ENCODE measurements around the gene HDAC4. TPM values are rescaled to one million over a fixed set of nuclear protein-coding genes. Genes with fewer than 3 reads are reported as not detected.

Gene HDAC4
- polyA plus RNA-seq, 3 donors = 4.4 to 10.9 (median 5.6) TPM

GRCh38 chr2:239298116-239298804 is 102.6 kb downstream of the HDAC4 start:
- H3K27ac ChIP-seq (ENCODE audit: low read depth, low read length) = no peak overlapping the region
- WGBS, 3 donors = 73 to 82% (median 81%) methylated on average over 14 of the region's 14 CpGs

GRCh38 chr2:239297142-239298004 is 103.4 kb downstream of the HDAC4 start:
- 80 to 93% (median 93%) methylated on average over 22 of the region's 22 CpGs for WGBS, 3 donors
- no peak overlapping the region for H3K27ac ChIP-seq (ENCODE audit: low read depth, low read length)

- no peak overlapping the region for H3K27ac ChIP-seq (ENCODE audit: low read depth, low read length)
- WGBS, 3 donors = 40 to 87% (median 86%) methylated on average over 19 of the region's 19 CpGs
These were observed 104.5 kb downstream of the HDAC4 start for GRCh38 chr2:239296020-239296932.

GRCh38 chr2:239295377-239296019 is 105.3 kb downstream of the HDAC4 start:
- no peak overlapping the region for H3K27ac ChIP-seq (ENCODE audit: low read depth, low read length)
- WGBS, 3 donors = 55 to 73% (median 69%) methylated on average over 6 of the region's 6 CpGs

GRCh38 chr2:239294571-239295054 is 106.2 kb downstream of the HDAC4 start:
- 84 to 89% (median 86%) methylated on average over 14 of the region's 14 CpGs for WGBS, 3 donors
- no peak overlapping the region for H3K27ac ChIP-seq (ENCODE audit: low read depth, low read length)

- WGBS, 3 donors = 86 to 92% (median 91%) methylated on average over 15 of the region's 15 CpGs
- no peak overlapping the region for H3K27ac ChIP-seq (ENCODE audit: low read depth, low read length)
These were observed 106.9 kb downstream of the HDAC4 start for GRCh38 chr2:239293775-239294430.

- WGBS, 3 donors = 77 to 85% (median 81%) methylated on average over 15 of the region's 15 CpGs
- no peak overlapping the region for H3K27ac ChIP-seq (ENCODE audit: low read depth, low read length)
These were observed 107.7 kb downstream of the HDAC4 start for GRCh38 chr2:239292959-239293774.

GRCh38 chr2:239292531-239292930 is 108.3 kb downstream of the HDAC4 start:
- H3K27ac ChIP-seq (ENCODE audit: low read depth, low read length) = no peak overlapping the region
- WGBS, 3 donors = 79 to 84% (median 83%) methylated on average over 5 of the region's 5 CpGs

GRCh38 chr2:239291475-239292350 is 109.1 kb downstream of the HDAC4 start:
- 91 to 93% (median 93%) methylated on average over 30 of the region's 30 CpGs for WGBS, 3 donors
- no peak overlapping the region for H3K27ac ChIP-seq (ENCODE audit: low read depth, low read length)

- no peak overlapping the region for H3K27ac ChIP-seq (ENCODE audit: low read depth, low read length)
- WGBS, 3 donors = 82 to 87% (median 87%) methylated on average over 39 of the region's 39 CpGs
These were observed 110.0 kb downstream of the HDAC4 start for GRCh38 chr2:239290618-239291474.

- 76 to 83% (median 80%) methylated on average over 6 of the region's 6 CpGs for WGBS, 3 donors
- no peak overlapping the region for H3K27ac ChIP-seq (ENCODE audit: low read depth, low read length)
These were observed 111.3 kb downstream of the HDAC4 start for GRCh38 chr2:239289545-239289944.

- WGBS, 3 donors = 51 to 62% (median 57%) methylated on average over 7 of the region's 7 CpGs
- H3K27ac ChIP-seq (ENCODE audit: low read depth, low read length) = no peak overlapping the region
These were observed 111.8 kb downstream of the HDAC4 start for GRCh38 chr2:239288951-239289511.

- no peak overlapping the region for H3K27ac ChIP-seq (ENCODE audit: low read depth, low read length)
- 74 to 91% (median 77%) methylated on average over 4 of the region's 4 CpGs for WGBS, 3 donors
These were observed 112.6 kb downstream of the HDAC4 start for GRCh38 chr2:239288237-239288636.

- H3K27ac ChIP-seq (ENCODE audit: low read depth, low read length) = no peak overlapping the region
- 72 to 76% (median 74%) methylated on average over 5 of the region's 5 CpGs for WGBS, 3 donors
These were observed 113.4 kb downstream of the HDAC4 start for GRCh38 chr2:239287461-239287860.

GRCh38 chr2:239286901-239287300 is 113.9 kb downstream of the HDAC4 start:
- WGBS, 3 donors = 80 to 82% (median 81%) methylated on average over 10 of the region's 10 CpGs
- no peak overlapping the region for H3K27ac ChIP-seq (ENCODE audit: low read depth, low read length)
